ENCODE results near the gene STAB2. TPM values are rescaled to one million over a fixed set of nuclear protein-coding genes. Genes with fewer than 3 reads are reported as not detected.

Gene STAB2
- polyA plus RNA-seq, 1 donor from 2014 or later = not detected

DNA sequence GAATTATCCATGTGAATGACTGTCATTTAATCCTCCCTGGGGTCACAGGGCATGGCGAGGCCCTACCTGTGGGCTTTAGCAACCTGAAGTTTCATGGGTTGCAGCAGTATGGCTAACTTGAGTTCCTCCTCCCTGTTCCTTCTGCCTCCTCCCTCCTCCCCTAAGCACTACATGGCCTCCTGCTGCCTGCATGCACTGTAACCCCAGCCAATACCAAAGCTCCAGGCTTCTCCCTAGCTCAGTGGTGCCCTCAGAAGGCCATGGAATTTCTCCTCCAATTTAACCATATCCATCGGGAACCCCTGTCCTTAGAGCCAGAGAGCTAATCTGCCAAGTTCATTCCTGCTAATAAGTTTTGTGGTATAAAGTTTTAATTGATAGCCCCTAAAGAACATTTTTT lies 158.9 kb downstream of the STAB2 start:
- Histone ChIP-seq H4K20me1 (ENCODE audit: insufficient read depth) (no peaks in the 10 kb centered on the region), H3K27me3 (ENCODE audit: insufficient read depth, low read depth, low read length) (no peaks in the 10 kb centered on the region), H3K79me2 (replicated peaks; ENCODE audit: insufficient read depth, low read length) (no peaks in the 10 kb centered on the region), H3K9me3 (ENCODE audit: low read length) (no peaks in the 10 kb centered on the region), H3K4me3 (ENCODE audit: low read length) (no peak overlapping the region), H3K4me2 (ENCODE audit: low read length) (no peak overlapping the region), H3K36me3 (ENCODE audit: insufficient read depth, low read length) (no peaks in the 10 kb centered on the region), H3F3A (ENCODE audit: insufficient read depth, low read length, poor library complexity, severe bottlenecking) (no peaks in the 10 kb centered on the region), H3K9me2 (ENCODE audit: insufficient read depth, low read length) (no peaks in the 10 kb centered on the region), H3K9ac (ENCODE audit: low read length) (no peak overlapping the region), H2AFZ (ENCODE audit: low read depth, low read length) (no peak overlapping the region), H3K27ac (ENCODE audit: low read length) (no peak overlapping the region)
- TF ChIP-seq EZH2 (IDR thresholded peaks at IDR 0.05; ENCODE audit: borderline replicate concordance, insufficient read depth, low read length, poor library complexity, severe bottlenecking) = no peak
- TF ChIP-seq EP300 (conservative IDR thresholded peaks at IDR 0.05; ENCODE audit: poor library complexity, severe bottlenecking) = no peak
- no peak for TF ChIP-seq MXI1 (conservative IDR thresholded peaks at IDR 0.05; ENCODE audit: poor library complexity, severe bottlenecking)
- no peak for TF ChIP-seq CTCF (IDR thresholded peaks at IDR 0.05; ENCODE audit: poor library complexity, severe bottlenecking)
- TF ChIP-seq SMC3 (conservative IDR thresholded peaks at IDR 0.05; ENCODE audit: poor library complexity) = no peak
- TF ChIP-seq, protein P1, sequence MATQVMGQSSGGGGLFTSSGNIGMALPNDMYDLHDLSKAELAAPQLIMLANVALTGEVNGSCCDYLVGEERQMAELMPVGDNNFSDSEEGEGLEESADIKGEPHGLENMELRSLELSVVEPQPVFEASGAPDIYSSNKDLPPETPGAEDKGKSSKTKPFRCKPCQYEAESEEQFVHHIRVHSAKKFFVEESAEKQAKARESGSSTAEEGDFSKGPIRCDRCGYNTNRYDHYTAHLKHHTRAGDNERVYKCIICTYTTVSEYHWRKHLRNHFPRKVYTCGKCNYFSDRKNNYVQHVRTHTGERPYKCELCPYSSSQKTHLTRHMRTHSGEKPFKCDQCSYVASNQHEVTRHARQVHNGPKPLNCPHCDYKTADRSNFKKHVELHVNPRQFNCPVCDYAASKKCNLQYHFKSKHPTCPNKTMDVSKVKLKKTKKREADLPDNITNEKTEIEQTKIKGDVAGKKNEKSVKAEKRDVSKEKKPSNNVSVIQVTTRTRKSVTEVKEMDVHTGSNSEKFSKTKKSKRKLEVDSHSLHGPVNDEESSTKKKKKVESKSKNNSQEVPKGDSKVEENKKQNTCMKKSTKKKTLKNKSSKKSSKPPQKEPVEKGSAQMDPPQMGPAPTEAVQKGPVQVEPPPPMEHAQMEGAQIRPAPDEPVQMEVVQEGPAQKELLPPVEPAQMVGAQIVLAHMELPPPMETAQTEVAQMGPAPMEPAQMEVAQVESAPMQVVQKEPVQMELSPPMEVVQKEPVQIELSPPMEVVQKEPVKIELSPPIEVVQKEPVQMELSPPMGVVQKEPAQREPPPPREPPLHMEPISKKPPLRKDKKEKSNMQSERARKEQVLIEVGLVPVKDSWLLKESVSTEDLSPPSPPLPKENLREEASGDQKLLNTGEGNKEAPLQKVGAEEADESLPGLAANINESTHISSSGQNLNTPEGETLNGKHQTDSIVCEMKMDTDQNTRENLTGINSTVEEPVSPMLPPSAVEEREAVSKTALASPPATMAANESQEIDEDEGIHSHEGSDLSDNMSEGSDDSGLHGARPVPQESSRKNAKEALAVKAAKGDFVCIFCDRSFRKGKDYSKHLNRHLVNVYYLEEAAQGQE (IDR thresholded peaks at IDR 0.05; ENCODE audit: borderline replicate concordance) = no peak
- TF ChIP-seq RAD21 (conservative IDR thresholded peaks at IDR 0.05) = no peak
- no peak for TF ChIP-seq TAF1 (IDR thresholded peaks at IDR 0.05; ENCODE audit: low read depth)
- TF ChIP-seq POLR2AphosphoS5 (IDR thresholded peaks at IDR 0.05) = no peak

DNA sequence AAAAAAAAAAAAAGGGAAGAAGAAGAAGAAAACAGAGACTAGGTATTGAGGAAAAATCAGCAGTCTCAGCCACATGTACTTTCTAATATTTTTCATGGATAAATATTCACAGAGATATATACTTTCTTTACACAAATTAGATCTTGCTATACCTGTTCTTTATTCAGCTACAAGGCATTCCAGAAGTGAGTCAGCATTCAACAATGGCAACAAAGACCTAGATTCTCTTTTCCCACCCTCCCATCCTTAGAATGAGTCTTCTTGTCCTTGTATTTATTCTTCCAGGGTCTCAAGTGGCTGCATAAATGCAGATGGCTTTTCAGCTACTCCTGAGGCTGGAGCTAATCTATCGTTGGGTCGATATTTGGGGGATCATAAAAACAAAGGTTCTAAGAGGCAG lies 160.9 kb downstream of the STAB2 start:
- Histone ChIP-seq H3K9ac (ENCODE audit: low read length) (no peak overlapping the region), H3K27me3 (ENCODE audit: insufficient read depth, low read depth, low read length) (no peaks in the 10 kb centered on the region), H3K4me3 (ENCODE audit: low read length) (no peak overlapping the region), H3K9me3 (ENCODE audit: low read length) (no peaks in the 10 kb centered on the region), H3K9me2 (ENCODE audit: insufficient read depth, low read length) (no peaks in the 10 kb centered on the region), H3K27ac (ENCODE audit: low read length) (no peak overlapping the region), H2AFZ (ENCODE audit: low read depth, low read length) (no peak overlapping the region), H3K36me3 (ENCODE audit: insufficient read depth, low read length) (no peaks in the 10 kb centered on the region), H3F3A (ENCODE audit: insufficient read depth, low read length, poor library complexity, severe bottlenecking) (no peaks in the 10 kb centered on the region), H4K20me1 (ENCODE audit: insufficient read depth) (no peaks in the 10 kb centered on the region), H3K79me2 (replicated peaks; ENCODE audit: insufficient read depth, low read length) (no peaks in the 10 kb centered on the region), H3K4me2 (ENCODE audit: low read length) (no peak overlapping the region)
- TF ChIP-seq EZH2 (IDR thresholded peaks at IDR 0.05; ENCODE audit: borderline replicate concordance, insufficient read depth, low read length, poor library complexity, severe bottlenecking) (no peak), POLR2AphosphoS5 (IDR thresholded peaks at IDR 0.05) (no peak), RAD21 (conservative IDR thresholded peaks at IDR 0.05) (no peak), MXI1 (conservative IDR thresholded peaks at IDR 0.05; ENCODE audit: poor library complexity, severe bottlenecking) (no peak), SMC3 (conservative IDR thresholded peaks at IDR 0.05; ENCODE audit: poor library complexity) (no peak), TAF1 (IDR thresholded peaks at IDR 0.05; ENCODE audit: low read depth) (no peak), CTCF (IDR thresholded peaks at IDR 0.05; ENCODE audit: poor library complexity, severe bottlenecking) (no peak), EP300 (conservative IDR thresholded peaks at IDR 0.05; ENCODE audit: poor library complexity, severe bottlenecking) (no peak)
- TF ChIP-seq, protein P1 (IDR thresholded peaks at IDR 0.05; ENCODE audit: borderline replicate concordance) = no peak

Measured in neural cell (in vitro differentiated cells).